H9 (cell line): ENCODE data around the gene MRPL39. TPM values are rescaled to one million over a fixed set of nuclear protein-coding genes. Genes with fewer than 3 reads are reported as not detected.

ENCODE experiments used
- DNase-seq: peaks from one replicate; pipeline ENCODE4 v3.0.0-alpha.2; 2017
- H2AFZ ChIP-seq: one replicate; pipeline ENCODE4 v1.6.1; 2013; ENCODE audit warnings: mild to moderate bottlenecking, low read length, control low read depth, moderate library complexity
- H2AK5ac ChIP-seq: 2 replicates; pipeline ENCODE4 v1.6.1; 2013; ENCODE audit warnings: low read length, control low read depth, mixed read lengths; ENCODE audit not compliant: insufficient read length
- H2BK120ac ChIP-seq: one replicate; pipeline ENCODE4 v1.6.1; 2013; ENCODE audit warnings: low read depth, mild to moderate bottlenecking, low read length, control low read depth, inconsistent platforms; ENCODE audit not compliant: poor library complexity, severe bottlenecking
- H2BK12ac ChIP-seq: 2 replicates; pipeline ENCODE4 v1.6.1; 2013; ENCODE audit warnings: low read length, control low read depth, mixed read lengths, low read depth; ENCODE audit not compliant: insufficient read length
- H2BK15ac ChIP-seq: 2 replicates; pipeline ENCODE4 v1.6.1; 2013; ENCODE audit warnings: low read depth, low read length, control low read depth
- H2BK20ac ChIP-seq: one replicate; pipeline ENCODE4 v1.6.1; 2013; ENCODE audit warnings: low read depth, mild to moderate bottlenecking, low read length, control low read depth, inconsistent platforms; ENCODE audit not compliant: poor library complexity, severe bottlenecking
- H2BK5ac ChIP-seq: 2 replicates; pipeline ENCODE4 v1.6.1; 2013; ENCODE audit warnings: low read length, control low read depth, mixed read lengths; ENCODE audit not compliant: insufficient read length
- H3K14ac ChIP-seq: 2 replicates; pipeline ENCODE4 v1.6.1; 2013; ENCODE audit warnings: low read length, control low read depth; ENCODE audit not compliant: insufficient read depth
- H3K18ac ChIP-seq: 2 replicates; pipeline ENCODE4 v1.6.1; 2013; ENCODE audit warnings: low read depth, mild to moderate bottlenecking, mixed read lengths, low read length, control low read depth; ENCODE audit not compliant: insufficient read length
- H3K23ac ChIP-seq: 2 replicates; pipeline ENCODE4 v1.6.1; 2013; ENCODE audit warnings: low read length, control low read depth, mixed read lengths, low read depth; ENCODE audit not compliant: insufficient read length
- H3K23me2 ChIP-seq: 2 replicates; pipeline ENCODE4 v1.6.1; 2013; ENCODE audit warnings: low read depth, mild to moderate bottlenecking, mixed read lengths, low read length, control low read depth; ENCODE audit not compliant: insufficient read length, poor library complexity, severe bottlenecking
- H3K27ac ChIP-seq: 2 replicates; pipeline ENCODE4 v1.5.1; 2013; ENCODE audit warnings: low read length, control low read depth, mixed read lengths, low read depth; ENCODE audit not compliant: insufficient read length
- H3K27me3 ChIP-seq: 2 replicates; pipeline ENCODE4 v1.6.1; 2013; ENCODE audit warnings: low read length, control low read depth, inconsistent platforms; ENCODE audit not compliant: insufficient read depth
- H3K4ac ChIP-seq: 2 replicates; pipeline ENCODE4 v1.6.1; 2013; ENCODE audit warnings: low read depth, mild to moderate bottlenecking, control low read depth, inconsistent platforms, low read length, moderate library complexity
- H3K4me1 ChIP-seq: 2 replicates; pipeline ENCODE4 v1.6.1; 2013; ENCODE audit warnings: low read length, control low read depth, inconsistent platforms; ENCODE audit not compliant: insufficient read depth
- H3K4me2 ChIP-seq: 2 replicates; pipeline ENCODE4 v1.6.1; 2013; ENCODE audit warnings: low read length, control low read depth, mixed read lengths; ENCODE audit not compliant: insufficient read length, insufficient read depth
- H3K56ac ChIP-seq: 2 replicates; pipeline ENCODE4 v1.6.1; 2013; ENCODE audit warnings: low read depth, mild to moderate bottlenecking, mixed read lengths, low read length, control low read depth; ENCODE audit not compliant: insufficient read length
- H3K79me1 ChIP-seq: 2 replicates; pipeline ENCODE4 v1.6.1; 2013; ENCODE audit warnings: low read depth, mild to moderate bottlenecking, moderate library complexity, low read length, control low read depth, inconsistent platforms; ENCODE audit not compliant: insufficient read depth, poor library complexity, severe bottlenecking
- H3K79me2 ChIP-seq: 2 replicates; pipeline ENCODE4 v1.6.1; 2013; ENCODE audit warnings: low read length, control low read depth, inconsistent platforms; ENCODE audit not compliant: insufficient read depth
- H3K9ac ChIP-seq: 2 replicates; pipeline ENCODE4 v1.6.1; 2013; ENCODE audit warnings: low read length, control low read depth, mixed read lengths; ENCODE audit not compliant: insufficient read length; ENCODE audit errors: extremely low read depth
- H3K9me3 ChIP-seq: one replicate; pipeline ENCODE4 v1.6.1; 2013; ENCODE audit warnings: low read depth, low read length, inconsistent platforms; ENCODE audit not compliant: control insufficient read depth
- H3T11ph ChIP-seq: one replicate; pipeline ENCODE4 v1.6.1; 2013; ENCODE audit warnings: mild to moderate bottlenecking, low read length, control low read depth, inconsistent platforms
- H4K20me1 ChIP-seq: one replicate; pipeline ENCODE4 v1.6.1; 2013; ENCODE audit not compliant: control insufficient read depth, insufficient read length, insufficient read depth
- H4K5ac ChIP-seq: 2 replicates; pipeline ENCODE4 v1.6.1; 2013; ENCODE audit warnings: low read depth, mild to moderate bottlenecking, mixed read lengths, low read length, control low read depth; ENCODE audit not compliant: insufficient read length
- H4K8ac ChIP-seq: replicated peaks from 2 replicates; pipeline ENCODE4 v1.6.1; 2013; ENCODE audit warnings: low read length, control low read depth, mixed read lengths, low read depth; ENCODE audit not compliant: insufficient read length
- H4K91ac ChIP-seq: 2 replicates; pipeline ENCODE4 v1.6.1; 2013; ENCODE audit warnings: low read depth, mild to moderate bottlenecking, moderate library complexity, mixed read lengths, low read length, control low read depth; ENCODE audit not compliant: insufficient read length
- H3K27ac Mint-ChIP-seq, 3 experiments: 2 replicates in 2 of 3; 3 replicates in 1 of 3; pipeline ENCODE4 v1.8.0; 2020 to 2021; ENCODE audit warnings: mixed read lengths in 3 of 3, mild to moderate bottlenecking in 1 of 3, moderate library complexity in 1 of 3
- H3K27me3 Mint-ChIP-seq: 2 replicates; pipeline ENCODE4 v1.8.0; 2021; ENCODE audit warnings: low read depth, mild to moderate bottlenecking, moderate library complexity, mixed read lengths
- H3K36me3 Mint-ChIP-seq, 3 experiments: 2 replicates in 2 of 3; 3 replicates in 1 of 3; pipeline ENCODE4 v1.8.0; 2020 to 2021; ENCODE audit warnings: low read depth in 3 of 3, mixed read lengths in 3 of 3; ENCODE audit not compliant: insufficient read depth in 1 of 3
- H3K4me1 Mint-ChIP-seq, 2 experiments: 2 replicates each; pipeline ENCODE4 v1.8.0; 2020; ENCODE audit warnings: mixed read lengths in 2 of 2
- H3K4me3 Mint-ChIP-seq, 2 experiments: 2 replicates in 1 of 2; 3 replicates in 1 of 2; pipeline ENCODE4 v1.8.0; 2020 to 2021; ENCODE audit warnings: mild to moderate bottlenecking in 2 of 2, mixed read lengths in 2 of 2, moderate library complexity in 1 of 2
- H3K9me3 Mint-ChIP-seq, 2 experiments: 2 replicates in 1 of 2; 3 replicates in 1 of 2; pipeline ENCODE4 v1.8.0; 2020; ENCODE audit warnings: mild to moderate bottlenecking in 2 of 2, mixed read lengths in 2 of 2, moderate library complexity in 1 of 2
- CTCF ChIP-seq: fragments of 200-600 bp; sonication (generic); conservative IDR thresholded peaks from 3 replicates; pipeline ENCODE4 v1.8.0; 2021; ENCODE audit warnings: antibody characterized with exemption, mild to moderate bottlenecking
- total RNA-seq: library from RNA; stranded (reverse); gene quantifications from 2 replicates; pipeline ENCODE4 v1.2.1, GENCODE V29; 2021

MRPL39 gene
- total RNA-seq, 1 experiment from 2014 or later: 58.8 TPM

- H3K27me3 Mint-ChIP-seq: no peaks in the 10 kb centered on the region
- no peak for TF ChIP-seq CTCF
- H3K36me3 Mint-ChIP-seq: peaks cover 0 to 8% (median 0%) of the 10 kb centered on the region in 3 experiments; a peak in 2 of 7 replicates
These were observed 70.5 kb downstream of the MRPL39 start for GRCh38 chr21:25536752-25537151.

More at GRCh38 chr21:25536752-25537151, 70.5 kb downstream of the MRPL39 start:
- H3K4me1 Mint-ChIP-seq: peaks cover 10 to 11% of the 10 kb centered on the region in 2 experiments
- Histone ChIP-seq H3K4me1 (0 out of 2 replicates have a peak, but pooled peaks cover 2% of the 10 kb centered on the region), H2AK5ac (no peak overlapping the region), H3K9me3 (no peaks in the 10 kb centered on the region), H3K4me2 (no peak overlapping the region), H2BK5ac (no peak overlapping the region), H3K23ac (no peak overlapping the region), H2AFZ (no peak overlapping the region), H3K9ac (no peak overlapping the region), H3K27ac (no peak overlapping the region), H3T11ph (no peak overlapping the region), H3K56ac (no peak overlapping the region), H3K27me3 (no peaks in the 10 kb centered on the region), H2BK15ac (no peak overlapping the region), H4K91ac (no peak overlapping the region), H3K14ac (no peak overlapping the region), H4K20me1 (no peaks in the 10 kb centered on the region), H3K23me2 (no peaks in the 10 kb centered on the region), H3K79me1 (no peaks in the 10 kb centered on the region), H4K8ac (no peak overlapping the region), H2BK12ac (no peak overlapping the region), H3K4ac (no peak overlapping the region), H2BK20ac (no peak overlapping the region), H4K5ac (no peak overlapping the region), H3K79me2 (no peaks in the 10 kb centered on the region), H2BK120ac (no peak overlapping the region), H3K18ac (no peak overlapping the region)
- H3K4me3 Mint-ChIP-seq: no peak overlapping the region
- no peak for DNase-seq
- no peak overlapping the region for H3K27ac Mint-ChIP-seq
- H3K9me3 Mint-ChIP-seq: peaks cover 5 to 13% of the 10 kb centered on the region in 2 experiments; a peak in 4 of 5 replicates
